Thymus (tissue), 14 donors: ENCODE measurements around the gene CTAGE8. TPM values are rescaled to one million over a fixed set of nuclear protein-coding genes. Genes with fewer than 3 reads are reported as not detected.
"Not testable (repeated sequence)": the region's sequence is repeated elsewhere in the genome, so short reads cannot be mapped to it uniquely, and the experiment has no call there.

ENCODE experiments used
- DNase-seq, 9 donors: peaks; one replicate each; pipeline ENCODE4 v3.0.0-alpha.2; 2013; ENCODE audit warnings: low spot score in 9 of 9, low read depth in 6 of 9, missing footprints in 1 of 9
- H3K27ac ChIP-seq, 2 donors: one replicate each; pipeline ENCODE4 v1.5.1; 2013; ENCODE audit warnings: control low read depth in 1 of 2, low read depth in 1 of 2, low read length in 1 of 2, mild to moderate bottlenecking in 1 of 2, moderate library complexity in 1 of 2
- H3K27me3 ChIP-seq, 2 donors: one replicate each; pipeline ENCODE4 v1.5.1; 2013; ENCODE audit warnings: low read length in 1 of 2; ENCODE audit not compliant: control insufficient read depth in 2 of 2, insufficient read depth in 1 of 2
- H3K36me3 ChIP-seq, 2 donors: one replicate each; pipeline ENCODE4 v1.5.1; 2013; ENCODE audit warnings: low read length in 1 of 2, mild to moderate bottlenecking in 1 of 2, moderate library complexity in 1 of 2; ENCODE audit not compliant: control insufficient read depth in 2 of 2, insufficient read depth in 2 of 2
- H3K4me1 ChIP-seq, 2 donors: one replicate each; pipeline ENCODE4 v1.5.1; 2013; ENCODE audit warnings: low read length in 2 of 2; ENCODE audit not compliant: control insufficient read depth in 2 of 2, insufficient read depth in 2 of 2
- H3K4me3 ChIP-seq, 2 donors: one replicate each; pipeline ENCODE4 v1.5.1; 2013; ENCODE audit warnings: low read length in 2 of 2, control low read depth in 1 of 2, mild to moderate bottlenecking in 1 of 2
- H3K9me3 ChIP-seq, 2 donors: one replicate each; pipeline ENCODE4 v1.5.1; 2013; ENCODE audit warnings: low read length in 1 of 2, mild to moderate bottlenecking in 1 of 2; ENCODE audit not compliant: control insufficient read depth in 2 of 2, insufficient read depth in 1 of 2
- WGBS: extraction: QIAGEN DNeasy Blood & Tissue Kit; methylation state at CpG from one replicate; pipeline ENCODE4 v1.1.7; 2013; 5-methylcytosine and 5-hydroxymethylcytosine counted together
- long read RNA-seq, 10 donors: transcript quantifications; one replicate each; lab custom pipeline, GENCODE V29; 2026
- polyA plus RNA-seq: library from polyadenylated mRNA; stranded (reverse); fragments of 200-250 nt; gene quantifications from one replicate; pipeline ENCODE4 v1.2.3, GENCODE V29; 2013
- total RNA-seq: library from RNA; stranded (reverse); fragments of 120-200 nt; gene quantifications from one replicate; pipeline ENCODE4 v1.2.4, GENCODE V29; 2013
- donor health status: healthy.

Gene CTAGE8, protein sequence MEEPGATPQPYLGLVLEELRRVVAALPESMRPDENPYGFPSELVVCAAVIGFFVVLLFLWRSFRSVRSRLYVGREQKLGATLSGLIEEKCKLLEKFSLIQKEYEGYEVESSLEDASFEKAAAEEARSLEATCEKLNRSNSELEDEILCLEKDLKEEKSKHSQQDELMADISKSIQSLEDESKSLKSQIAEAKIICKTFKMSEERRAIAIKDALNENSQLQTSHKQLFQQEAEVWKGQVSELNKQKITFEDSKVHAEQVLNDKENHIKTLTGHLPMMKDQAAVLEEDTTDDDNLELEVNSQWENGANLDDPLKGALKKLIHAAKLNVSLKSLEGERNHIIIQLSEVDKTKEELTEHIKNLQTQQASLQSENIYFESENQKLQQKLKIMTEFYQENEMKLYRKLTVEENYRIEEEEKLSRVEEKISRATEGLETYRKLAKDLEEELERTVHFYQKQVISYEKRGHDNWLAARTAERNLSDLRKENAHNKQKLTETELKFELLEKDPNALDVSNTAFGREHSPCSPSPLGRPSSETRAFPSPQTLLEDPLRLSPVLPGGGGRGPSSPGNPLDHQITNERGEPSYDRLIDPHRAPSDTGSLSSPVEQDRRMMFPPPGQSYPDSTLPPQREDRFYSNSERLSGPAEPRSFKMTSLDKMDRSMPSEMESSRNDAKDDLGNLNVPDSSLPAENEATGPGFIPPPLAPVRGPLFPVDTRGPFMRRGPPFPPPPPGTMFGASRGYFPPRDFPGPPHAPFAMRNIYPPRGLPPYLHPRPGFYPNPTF
- total RNA-seq (0.52 TPM), polyA plus RNA-seq (3.1 TPM)
- long read RNA-seq, donor 1: 0 reads
- long read RNA-seq, donor 2: 0 reads
- long read RNA-seq, donor 3: 0 reads
- long read RNA-seq, donor 4: 0 reads
- long read RNA-seq, donor 5, partial matches to known transcripts: 0 of 1 reads
- long read RNA-seq, donor 5, other reads (novel, unspliced or antisense): 0 of 1 reads
- long read RNA-seq, donor 6: 0 reads
- long read RNA-seq, donor 7: 0 reads
- long read RNA-seq, donor 8: 0 reads
- long read RNA-seq, donor 9: 0 reads
- long read RNA-seq, donor 10: 0 reads

DNA sequence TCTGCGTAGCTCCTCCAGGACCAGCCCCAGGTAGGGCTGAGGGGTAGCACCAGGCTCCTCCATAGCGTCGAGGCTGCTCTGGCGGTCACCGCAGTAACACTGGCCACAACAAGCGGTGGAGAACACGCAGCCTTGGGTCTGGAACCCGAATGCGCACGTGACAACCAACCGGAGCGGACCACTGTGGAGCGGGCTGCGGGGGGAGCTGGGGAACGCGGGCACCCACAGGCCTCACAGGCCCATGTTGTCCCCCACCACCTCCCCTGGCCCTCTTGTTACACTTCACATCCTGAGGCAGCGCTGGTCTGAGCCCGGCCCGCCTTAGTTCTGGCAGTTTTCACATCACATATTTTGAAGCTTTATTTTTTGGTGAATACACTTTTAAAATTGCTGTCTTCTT lies at the start of gene CTAGE8:
TSS of gene CTAGE8 (minus strand) at position 101 of the 400 bp plus-strand sequence. CDS start at position 63, 38 bp downstream.
- H3K4me3 ChIP-seq, DNase-seq, H3K27ac ChIP-seq, H3K4me1 ChIP-seq, H3K36me3 ChIP-seq, H3K9me3 ChIP-seq, H3K27me3 ChIP-seq: not testable (repeated sequence)
- WGBS: no CpG with 5 or more reads among the region's 19 CpGs

DNA sequence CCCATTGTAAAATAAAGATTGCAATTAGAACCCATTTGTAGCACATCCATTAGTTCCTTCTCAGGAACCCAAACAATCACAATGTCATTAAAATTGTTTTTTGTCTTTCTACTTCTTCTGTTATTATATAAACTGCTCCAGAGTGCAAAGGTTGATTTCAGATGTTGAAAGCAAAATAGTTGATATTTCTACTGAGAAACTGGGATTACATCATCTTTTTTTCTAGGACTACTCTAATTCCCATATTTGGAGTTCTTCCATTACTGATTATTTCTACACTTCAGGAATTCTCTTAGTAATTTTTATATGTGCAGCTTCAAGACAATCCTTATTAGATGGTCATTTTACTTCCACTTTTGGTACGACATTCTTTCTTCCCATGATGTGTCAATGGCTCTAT lies 48.4 kb upstream of the CTAGE8 start:
- H3K36me3 ChIP-seq, H3K4me1 ChIP-seq, H3K4me3 ChIP-seq, H3K27ac ChIP-seq, DNase-seq, H3K9me3 ChIP-seq, H3K27me3 ChIP-seq: not testable (repeated sequence)
- no CpG with 5 or more reads among the region's 1 CpG for WGBS

DNA sequence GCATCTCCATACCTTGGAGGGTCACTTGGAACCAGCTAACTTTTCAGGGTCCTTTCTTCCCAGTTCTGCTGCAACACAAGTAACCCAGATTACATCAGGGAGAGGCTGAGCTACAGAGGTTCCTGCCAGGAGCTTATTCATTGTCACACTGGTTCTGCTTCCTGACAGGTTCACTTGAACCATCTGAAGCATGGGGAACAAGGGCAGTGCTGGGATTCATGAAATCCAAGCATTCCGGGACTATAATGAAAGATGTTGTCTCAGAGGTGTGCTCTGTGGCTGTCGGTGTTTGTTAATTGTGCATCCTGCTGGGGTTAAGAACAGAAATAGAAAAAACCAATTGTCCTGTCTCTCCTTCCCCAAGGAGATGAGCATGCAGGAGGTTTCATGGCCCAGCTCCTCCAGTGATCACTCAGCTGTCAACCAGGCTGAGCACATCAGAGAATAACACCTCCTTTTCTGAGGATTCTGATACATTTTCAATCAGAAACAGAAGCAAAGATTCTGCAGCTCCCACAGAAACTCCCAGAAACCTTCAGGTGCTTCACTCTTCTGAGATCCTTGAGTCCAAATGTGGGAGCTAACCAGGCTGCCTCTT lies 42.9 kb upstream of the CTAGE8 start, which contains the start of gene OR2A1:
TSS of gene OR2A1 (plus strand) at position 548 of the 598 bp plus-strand sequence. CDS start 5,706 bp downstream, outside the sequence.
- H3K4me3 ChIP-seq, H3K4me1 ChIP-seq, H3K36me3 ChIP-seq, H3K9me3 ChIP-seq, H3K27me3 ChIP-seq, H3K27ac ChIP-seq, DNase-seq: not testable (repeated sequence)
- no CpG with 5 or more reads among the region's 2 CpGs for WGBS

DNA sequence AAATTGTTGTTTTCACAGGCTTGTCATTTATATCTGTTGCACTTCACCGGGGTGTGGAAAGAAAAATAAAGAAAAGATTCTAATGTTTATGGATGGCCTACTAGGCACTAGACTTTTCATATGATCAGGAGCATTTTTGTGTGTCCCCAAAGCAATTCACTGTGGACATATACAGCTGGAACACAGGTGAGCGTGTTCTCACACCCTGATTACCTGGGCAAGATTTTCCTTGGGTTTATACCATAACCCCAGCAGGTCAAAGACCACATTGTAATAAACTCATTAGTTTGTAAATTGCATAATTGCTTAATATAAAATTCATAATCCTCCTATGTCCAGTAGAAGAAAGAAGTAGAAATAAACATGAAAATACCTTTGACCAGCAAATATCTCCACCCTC lies 42.1 kb upstream of the CTAGE8 start:
- not testable (repeated sequence) for H3K27me3 ChIP-seq, H3K27ac ChIP-seq, H3K9me3 ChIP-seq, H3K36me3 ChIP-seq, DNase-seq, H3K4me3 ChIP-seq, H3K4me1 ChIP-seq
- WGBS: no CpG with 5 or more reads among the region's 2 CpGs

DNA sequence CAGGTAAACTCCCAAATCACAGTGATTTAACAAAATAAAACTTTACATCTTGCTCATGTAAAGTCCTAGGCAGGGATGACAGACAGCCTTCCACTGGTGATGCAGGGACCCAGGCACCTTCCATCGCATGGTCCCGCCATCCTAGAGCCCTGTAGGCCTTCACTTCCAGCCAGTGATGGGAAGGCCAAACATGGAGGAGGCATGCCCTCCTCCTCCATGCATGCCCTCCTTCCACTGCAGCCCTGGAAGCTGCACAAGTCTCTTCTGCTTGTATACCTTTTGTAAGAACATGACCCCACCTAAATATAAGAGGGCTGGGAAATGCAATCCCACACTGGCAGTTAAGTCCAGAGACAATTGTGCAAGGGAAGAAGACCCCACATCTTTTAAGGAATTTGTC lies 40.6 kb upstream of the CTAGE8 start:
- WGBS: no CpG with 5 or more reads among the region's 2 CpGs
- not testable (repeated sequence) for DNase-seq, H3K4me3 ChIP-seq

DNA sequence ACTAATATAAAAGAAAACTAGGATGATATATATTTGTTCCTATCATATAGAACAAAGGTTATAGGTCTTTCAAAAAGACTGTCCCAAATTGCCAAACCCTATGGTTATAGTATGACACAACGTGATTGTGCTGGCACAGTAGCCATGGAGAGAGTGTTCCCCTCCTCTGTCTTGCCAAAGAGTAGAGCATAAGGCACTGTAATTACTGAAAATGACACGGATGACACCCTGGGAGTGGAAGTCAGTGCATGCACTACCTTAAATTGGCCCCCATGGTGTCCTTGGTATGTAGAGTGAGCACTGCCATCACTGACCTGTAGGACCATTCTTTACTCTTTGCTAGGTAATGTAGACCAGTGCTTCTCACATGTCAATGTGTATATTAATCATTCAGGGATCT lies 36.1 kb upstream of the CTAGE8 start:
- not testable (repeated sequence) for DNase-seq, H3K36me3 ChIP-seq, H3K27ac ChIP-seq, H3K4me1 ChIP-seq, H3K9me3 ChIP-seq, H3K27me3 ChIP-seq, H3K4me3 ChIP-seq
- no CpG with 5 or more reads among the region's 2 CpGs for WGBS

More for the DNA sequence above, 40.6 kb upstream of the CTAGE8 start:
- not testable (repeated sequence) for H3K9me3 ChIP-seq, H3K36me3 ChIP-seq, H3K4me1 ChIP-seq, H3K27me3 ChIP-seq, H3K27ac ChIP-seq

DNA sequence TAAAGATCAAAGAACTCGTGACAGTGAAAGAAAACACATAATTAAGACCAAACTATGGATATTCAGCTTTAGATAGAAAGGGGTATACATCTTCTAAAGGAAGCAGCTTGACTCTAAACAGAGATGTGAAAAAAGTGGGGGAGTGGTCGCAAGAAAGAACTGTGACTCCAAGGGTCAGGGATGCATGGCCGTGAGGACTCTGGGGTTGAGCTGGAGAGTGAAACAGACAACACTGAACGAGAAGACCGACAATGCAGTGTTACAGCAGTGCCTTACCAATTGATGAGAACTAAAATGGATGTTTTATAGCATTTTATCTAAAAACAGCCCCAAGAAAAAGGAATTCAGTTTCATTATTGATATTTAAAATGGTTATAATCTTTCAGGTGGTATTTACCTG lies 34.5 kb upstream of the CTAGE8 start:
- not testable (repeated sequence) for H3K9me3 ChIP-seq, H3K36me3 ChIP-seq, H3K4me1 ChIP-seq, H3K27ac ChIP-seq, H3K4me3 ChIP-seq, DNase-seq, H3K27me3 ChIP-seq
- WGBS: no CpG with 5 or more reads among the region's 5 CpGs

DNA sequence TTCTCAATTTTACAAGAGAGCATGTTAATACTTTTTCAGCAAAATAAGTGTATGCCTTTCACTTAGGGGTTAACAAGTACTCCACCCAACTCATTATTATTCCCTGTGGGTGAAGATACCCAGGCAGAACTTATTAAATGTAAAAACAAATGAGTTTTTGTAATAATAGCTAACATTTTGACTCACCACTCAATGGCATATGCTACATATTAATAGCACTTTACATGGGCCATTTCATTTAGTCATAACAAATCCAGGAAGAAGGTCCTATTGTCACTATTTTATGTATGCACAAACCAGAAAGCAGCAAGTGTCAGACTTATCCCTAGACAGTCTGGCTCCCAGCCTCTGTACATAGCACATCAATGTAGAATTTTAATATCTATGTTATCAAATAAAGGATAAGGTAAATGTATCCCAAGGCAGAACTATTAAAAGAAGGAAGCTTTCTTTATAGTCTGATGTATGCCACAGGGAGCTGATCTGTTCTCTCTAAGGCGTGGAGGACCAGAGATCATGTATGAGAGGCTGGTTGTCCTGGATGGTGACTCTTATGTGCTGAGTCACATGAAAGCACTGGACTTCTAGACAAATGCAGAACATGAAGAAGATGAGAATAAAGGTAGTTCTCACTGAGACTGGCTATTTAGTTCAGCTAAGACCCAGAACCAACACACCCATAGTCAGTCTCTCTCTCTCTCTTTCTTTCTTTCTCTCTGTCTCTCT lies 33.7 kb upstream of the CTAGE8 start:
- H3K4me3 ChIP-seq, H3K9me3 ChIP-seq, H3K27ac ChIP-seq, H3K36me3 ChIP-seq, DNase-seq, H3K27me3 ChIP-seq, H3K4me1 ChIP-seq: not testable (repeated sequence)
- WGBS: no CpG with 5 or more reads among the region's 1 CpG
